Measurements from ENCODE around the gene FOXL1. TPM values are rescaled to one million over a fixed set of nuclear protein-coding genes. Genes with fewer than 3 reads are reported as not detected.

FOXL1 gene
- total and polyA plus RNA-seq, 9 of the 15 experiments (the other 6 are each of a cell fraction or from before 2014, with no cell fraction given), result not detected

DNA sequence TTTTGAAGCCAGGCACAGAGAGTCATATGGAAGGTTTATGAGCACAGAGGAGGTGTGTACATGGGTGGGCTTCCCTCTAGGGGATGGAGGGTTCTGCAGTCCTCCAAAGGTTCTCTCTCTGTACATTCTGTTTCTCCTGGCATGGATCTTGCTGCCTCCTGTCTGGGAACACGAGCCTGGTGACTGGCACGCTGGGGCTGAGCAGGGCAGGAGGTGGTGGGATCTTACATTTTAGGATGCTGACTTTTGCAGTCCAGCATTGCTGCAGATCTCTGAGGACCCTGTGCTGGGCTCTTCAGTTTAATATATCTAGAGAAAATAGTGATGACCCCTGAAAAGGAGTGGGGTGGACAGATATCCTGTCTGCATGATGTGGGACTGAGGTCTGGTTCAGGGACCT is 23.0 kb downstream of the FOXL1 start (continued):
- TF ChIP-seq, protein P1, sequence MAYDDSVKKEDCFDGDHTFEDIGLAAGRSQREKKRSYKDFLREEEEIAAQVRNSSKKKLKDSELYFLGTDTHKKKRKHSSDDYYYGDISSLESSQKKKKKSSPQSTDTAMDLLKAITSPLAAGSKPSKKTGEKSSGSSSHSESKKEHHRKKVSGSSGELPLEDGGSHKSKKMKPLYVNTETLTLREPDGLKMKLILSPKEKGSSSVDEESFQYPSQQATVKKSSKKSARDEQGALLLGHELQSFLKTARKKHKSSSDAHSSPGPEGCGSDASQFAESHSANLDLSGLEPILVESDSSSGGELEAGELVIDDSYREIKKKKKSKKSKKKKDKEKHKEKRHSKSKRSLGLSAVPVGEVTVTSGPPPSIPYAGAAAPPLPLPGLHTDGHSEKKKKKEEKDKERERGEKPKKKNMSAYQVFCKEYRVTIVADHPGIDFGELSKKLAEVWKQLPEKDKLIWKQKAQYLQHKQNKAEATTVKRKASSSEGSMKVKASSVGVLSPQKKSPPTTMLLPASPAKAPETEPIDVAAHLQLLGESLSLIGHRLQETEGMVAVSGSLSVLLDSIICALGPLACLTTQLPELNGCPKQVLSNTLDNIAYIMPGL (CRISPR knock-in tag; IDR thresholded peaks at IDR 0.05), result no peak
- TF ChIP-seq NFE2 (IDR thresholded peaks at IDR 0.05; ENCODE audit: low read depth) (no peak), RBM22 (IDR thresholded peaks at IDR 0.05; ENCODE audit: low read depth, low read length, poor library complexity, severe bottlenecking) (no peak), RBFOX2 (IDR thresholded peaks at IDR 0.05; ENCODE audit: low read depth, low read length) (no peak), PHF20 (IDR thresholded peaks at IDR 0.05; ENCODE audit: partially characterized antibody) (no peak), ZNF445 (CRISPR knock-in tag; IDR thresholded peaks at IDR 0.05; ENCODE audit: low read depth) (no peak)

DNA sequence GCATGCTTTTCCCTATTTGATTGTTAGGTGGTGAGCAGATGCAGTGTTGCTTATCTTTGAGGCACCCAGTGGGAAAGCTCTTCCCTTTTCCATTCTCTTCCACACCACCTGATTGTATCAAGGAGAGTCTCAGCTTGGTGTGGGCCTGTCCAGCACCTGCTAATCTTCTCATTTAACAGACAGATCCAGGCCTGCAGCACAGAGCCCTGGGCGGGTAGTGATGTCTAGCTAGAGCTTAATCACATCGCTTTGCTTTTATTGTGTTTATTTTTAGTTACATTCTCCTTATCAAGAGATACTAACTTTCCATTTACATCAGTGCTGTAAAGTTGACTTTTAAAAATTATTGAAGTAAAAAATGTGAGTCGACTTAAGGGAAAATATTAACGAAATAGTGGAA is 24.2 kb downstream of the FOXL1 start:
- WGBS (ENCODE audit: insufficient coverage, low coverage, missing lambda C conversion rate), result 4% methylated on average over 4 of the region's 4 CpGs
- FAIRE-seq, result no peak

More for the DNA sequence above, 24.2 kb downstream of the FOXL1 start:
- Histone ChIP-seq H3K36me3 (ENCODE audit: control insufficient read depth, insufficient read depth, low read length) (no peaks in the 10 kb centered on the region), H2AFZ (ENCODE audit: low read depth, low read length) (no peak overlapping the region), H3K79me2 (ENCODE audit: control insufficient read depth, insufficient read depth, low read length) (no peaks in the 10 kb centered on the region), H4K20me1 (replicated peaks; ENCODE audit: control insufficient read depth, insufficient read depth, low read length) (no peaks in the 10 kb centered on the region), H3K4me1 (replicated peaks in 1 of 2; ENCODE audit: control insufficient read depth in 2 of 2, insufficient read depth in 2 of 2, low read length in 2 of 2) (no peaks in the 10 kb centered on the region), H3K27ac (ENCODE audit: extremely low read depth, low read depth, low read length) (no peak overlapping the region), H3K4me3 (no peak overlapping the region), H3K9ac (ENCODE audit: insufficient read depth in 1 of 2, low read depth in 2 of 2, low read length in 2 of 2) (no peak overlapping the region), H3K4me2 (ENCODE audit: insufficient read depth, low read length) (no peak overlapping the region), H3K27me3 (ENCODE audit: control insufficient read depth in 2 of 2, insufficient read depth in 2 of 2, low read length in 2 of 2) (peaks cover 6 to 11% of the 10 kb centered on the region in 2 experiments; a peak in 2 of 5 replicates), H3K9me3 (replicated peaks; ENCODE audit: control insufficient read depth, insufficient read depth, low read depth, low read length) (no peaks in the 10 kb centered on the region), H3K9me1 (ENCODE audit: control insufficient read depth, insufficient read depth, low read length) (no peaks in the 10 kb centered on the region)
- intact Hi-C loops (cut with micrococcal nuclease), result no loop called here
- no peak for DNase-seq (ENCODE audit: extremely low read depth in 1 of 4, low spot score in 3 of 4)
- TF ChIP-seq CCNT2 (IDR thresholded peaks at IDR 0.05; ENCODE audit: borderline replicate concordance, extremely low read depth, insufficient read length, low read depth, low read length), result no peak
- TF ChIP-seq, protein P2, sequence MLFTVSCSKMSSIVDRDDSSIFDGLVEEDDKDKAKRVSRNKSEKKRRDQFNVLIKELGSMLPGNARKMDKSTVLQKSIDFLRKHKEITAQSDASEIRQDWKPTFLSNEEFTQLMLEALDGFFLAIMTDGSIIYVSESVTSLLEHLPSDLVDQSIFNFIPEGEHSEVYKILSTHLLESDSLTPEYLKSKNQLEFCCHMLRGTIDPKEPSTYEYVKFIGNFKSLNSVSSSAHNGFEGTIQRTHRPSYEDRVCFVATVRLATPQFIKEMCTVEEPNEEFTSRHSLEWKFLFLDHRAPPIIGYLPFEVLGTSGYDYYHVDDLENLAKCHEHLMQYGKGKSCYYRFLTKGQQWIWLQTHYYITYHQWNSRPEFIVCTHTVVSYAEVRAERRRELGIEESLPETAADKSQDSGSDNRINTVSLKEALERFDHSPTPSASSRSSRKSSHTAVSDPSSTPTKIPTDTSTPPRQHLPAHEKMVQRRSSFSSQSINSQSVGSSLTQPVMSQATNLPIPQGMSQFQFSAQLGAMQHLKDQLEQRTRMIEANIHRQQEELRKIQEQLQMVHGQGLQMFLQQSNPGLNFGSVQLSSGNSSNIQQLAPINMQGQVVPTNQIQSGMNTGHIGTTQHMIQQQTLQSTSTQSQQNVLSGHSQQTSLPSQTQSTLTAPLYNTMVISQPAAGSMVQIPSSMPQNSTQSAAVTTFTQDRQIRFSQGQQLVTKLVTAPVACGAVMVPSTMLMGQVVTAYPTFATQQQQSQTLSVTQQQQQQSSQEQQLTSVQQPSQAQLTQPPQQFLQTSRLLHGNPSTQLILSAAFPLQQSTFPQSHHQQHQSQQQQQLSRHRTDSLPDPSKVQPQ (CRISPR knock-in tag; IDR thresholded peaks at IDR 0.05; ENCODE audit: borderline replicate concordance), result no peak
- ChIA-PET CTCF (ENCODE audit: low intra/inter-chr PET ratio) (no interaction called here), POLR2A (interaction anchor here (0.6 kb wide), 1 partner anchor 465 kb away, joined by 3 read pairs; no protein-coding TSS in a partner anchor)
- in situ Hi-C loops (cut with MboI), result no loop called here
- no TSS peak for BruUV-seq (replicated peaks)
- no peak for ATAC-seq

Measured in K562 (cell line).